Measurements from ENCODE around the gene LIN9.

- no peak for TF ChIP-seq CTCF (IDR thresholded peaks at IDR 0.05; ENCODE audit: low read depth, low read length)
- no peak for TF ChIP-seq EZH2phosphoT487 (IDR thresholded peaks at IDR 0.05; ENCODE audit: low read depth)
These were observed 41.0 kb upstream of the LIN9 start for GRCh38 chr1:226349801-226350518.
